GM13976 (cell line): ENCODE measurements around the gene NOTCH4.
"Not testable (repeated sequence)": the region's sequence is repeated elsewhere in the genome, so short reads cannot be mapped to it uniquely, and the experiment has no call there.

ENCODE experiments used
- DNase-seq: peaks from one replicate; pipeline ENCODE4 v3.0.0; 2012; ENCODE audit warnings: low spot score
- CTCF ChIP-seq: IDR thresholded peaks from 2 replicates; pipeline ENCODE4 v1.5.1; 2012; ENCODE audit warnings: borderline replicate concordance, mild to moderate bottlenecking; ENCODE audit not compliant: insufficient read depth; ENCODE audit errors: extremely low read depth, missing control alignments, control extremely low read depth
- in situ Hi-C: fragments of 300-500 bp; cut with MboI; formaldehyde crosslinking; loops from one replicate; pipeline ENCODE4 v1.12.0; 2022; ENCODE audit warnings: low sequenced_read_pairs, mixed read lengths, inconsistent platforms; ENCODE audit not compliant: unreplicated experiment

Gene NOTCH4

DNA sequence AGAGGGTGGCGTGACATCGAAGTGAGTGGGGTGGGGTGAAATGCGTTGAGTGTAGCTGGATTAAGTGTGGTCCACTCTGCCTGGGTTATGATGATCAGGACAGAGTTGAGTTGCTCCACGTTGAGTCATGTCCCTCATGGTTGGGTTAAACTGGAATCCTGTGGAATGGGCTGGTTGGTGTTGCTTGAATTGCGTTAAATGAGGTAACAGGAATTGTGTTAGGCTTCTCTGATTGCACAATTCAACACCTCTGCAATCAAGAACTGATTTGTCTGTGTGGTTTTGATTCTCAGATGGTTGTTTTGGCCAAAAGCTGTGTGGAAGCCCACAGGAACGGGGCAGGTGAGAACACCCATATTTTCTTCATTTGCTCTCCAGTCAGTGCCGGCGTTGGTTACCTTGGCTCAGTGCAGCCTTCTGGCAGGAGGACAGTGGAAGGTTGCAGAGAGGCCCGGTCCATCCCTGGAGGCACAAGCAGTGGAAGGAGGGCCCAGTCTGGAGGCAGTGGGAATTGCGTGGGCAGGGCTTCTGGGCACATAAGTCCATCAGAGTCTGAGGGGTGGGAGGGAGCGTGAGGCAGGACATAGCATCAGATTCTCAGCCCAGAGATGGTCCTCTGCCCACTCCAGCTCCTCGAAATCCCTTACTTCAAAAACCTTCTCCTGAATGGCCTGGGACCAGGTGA lies 11.6 kb downstream of the NOTCH4 start:
- in situ Hi-C loops, result no loop called here
- TF ChIP-seq CTCF, result no peak
- DNase-seq, result no peak

DNA sequence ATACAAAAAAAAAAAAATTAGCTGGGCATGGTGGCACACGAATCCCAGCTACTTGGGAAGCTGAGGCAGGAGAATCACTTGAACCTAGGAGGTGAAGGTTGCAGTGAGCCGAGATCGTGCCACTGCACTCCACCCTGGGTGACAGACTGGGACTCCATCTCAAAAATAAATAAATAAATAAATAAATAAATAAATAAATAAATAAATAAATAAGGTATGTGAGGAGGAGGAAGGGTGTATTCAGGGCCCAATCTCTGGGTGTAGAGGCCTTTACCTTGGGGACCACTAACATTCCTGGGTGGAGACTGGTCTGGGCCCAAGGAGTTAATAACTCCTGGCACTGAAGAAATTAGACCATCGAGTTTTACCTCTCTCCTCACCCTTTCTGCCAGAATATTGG lies 12.4 kb downstream of the NOTCH4 start:
- in situ Hi-C loops, DNase-seq: not testable (repeated sequence)

DNA sequence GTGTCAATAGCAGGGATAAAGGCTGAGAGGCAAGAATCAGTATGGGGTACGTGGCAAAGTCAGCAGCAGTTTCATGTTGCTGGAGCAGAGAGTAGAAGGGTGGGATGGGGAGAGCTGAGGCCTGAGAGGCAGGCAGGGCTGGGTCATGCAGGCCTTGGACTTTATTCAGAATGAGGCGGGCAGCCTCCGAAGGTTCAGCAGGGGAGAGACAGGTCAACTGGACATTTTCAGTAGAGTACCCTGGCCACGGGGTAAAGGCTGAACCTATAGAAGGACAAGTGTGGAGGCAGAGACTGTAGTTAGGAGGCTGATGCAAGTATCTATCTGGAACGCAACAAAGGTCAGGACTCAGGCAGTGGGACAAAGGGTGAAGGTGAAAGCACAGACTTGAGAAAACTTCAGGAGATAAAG lies 13.7 kb downstream of the NOTCH4 start:
- in situ Hi-C loops, result no loop called here
- TF ChIP-seq CTCF, result no peak
- no peak for DNase-seq

DNA sequence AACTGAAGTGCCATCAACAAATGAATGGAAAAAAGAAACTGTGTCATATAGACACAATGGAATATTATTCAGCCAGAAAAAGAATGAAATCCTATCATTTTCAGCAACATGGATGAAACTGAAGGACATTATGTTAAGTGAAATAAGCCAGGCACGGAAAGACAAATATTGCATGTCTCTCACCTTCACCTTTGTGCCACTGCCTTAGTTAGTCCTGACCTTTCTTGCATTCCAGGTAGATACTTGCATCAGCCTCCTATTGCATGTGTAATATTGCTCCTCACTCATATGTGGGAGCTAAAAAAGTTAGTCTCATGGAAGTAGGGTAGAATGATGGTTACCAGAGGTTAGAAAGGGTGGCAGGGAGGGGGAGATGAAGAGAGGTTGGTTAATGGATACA lies 14.9 kb downstream of the NOTCH4 start:
- no peak for DNase-seq
- TF ChIP-seq CTCF, result no peak

DNA sequence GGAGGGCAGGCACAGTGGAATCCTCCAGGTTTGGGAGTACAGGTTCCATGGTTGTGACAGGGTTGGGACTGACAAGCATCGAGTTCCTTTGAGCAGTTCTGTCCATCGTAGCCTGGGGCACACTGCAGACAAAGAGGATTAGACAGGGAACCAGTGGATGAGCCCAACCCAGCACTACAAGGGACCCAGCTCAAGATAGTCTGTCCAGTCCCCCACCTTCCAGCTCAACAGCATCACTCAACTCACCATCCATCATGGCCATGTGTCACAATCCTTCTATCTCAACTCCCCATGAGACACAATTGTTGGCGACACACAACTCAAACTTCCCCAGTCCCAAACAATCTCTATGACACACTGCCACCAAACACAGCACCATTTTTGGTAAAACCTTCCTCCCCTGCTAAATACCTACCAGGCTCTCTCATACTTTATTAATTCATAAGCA lies 19.6 kb downstream of the NOTCH4 start:
- TF ChIP-seq CTCF, result no peak
- in situ Hi-C loops, result no loop called here
- DNase-seq, result no peak

More for the DNA sequence above, 14.9 kb downstream of the NOTCH4 start:
- in situ Hi-C loops, result no loop called here

DNA sequence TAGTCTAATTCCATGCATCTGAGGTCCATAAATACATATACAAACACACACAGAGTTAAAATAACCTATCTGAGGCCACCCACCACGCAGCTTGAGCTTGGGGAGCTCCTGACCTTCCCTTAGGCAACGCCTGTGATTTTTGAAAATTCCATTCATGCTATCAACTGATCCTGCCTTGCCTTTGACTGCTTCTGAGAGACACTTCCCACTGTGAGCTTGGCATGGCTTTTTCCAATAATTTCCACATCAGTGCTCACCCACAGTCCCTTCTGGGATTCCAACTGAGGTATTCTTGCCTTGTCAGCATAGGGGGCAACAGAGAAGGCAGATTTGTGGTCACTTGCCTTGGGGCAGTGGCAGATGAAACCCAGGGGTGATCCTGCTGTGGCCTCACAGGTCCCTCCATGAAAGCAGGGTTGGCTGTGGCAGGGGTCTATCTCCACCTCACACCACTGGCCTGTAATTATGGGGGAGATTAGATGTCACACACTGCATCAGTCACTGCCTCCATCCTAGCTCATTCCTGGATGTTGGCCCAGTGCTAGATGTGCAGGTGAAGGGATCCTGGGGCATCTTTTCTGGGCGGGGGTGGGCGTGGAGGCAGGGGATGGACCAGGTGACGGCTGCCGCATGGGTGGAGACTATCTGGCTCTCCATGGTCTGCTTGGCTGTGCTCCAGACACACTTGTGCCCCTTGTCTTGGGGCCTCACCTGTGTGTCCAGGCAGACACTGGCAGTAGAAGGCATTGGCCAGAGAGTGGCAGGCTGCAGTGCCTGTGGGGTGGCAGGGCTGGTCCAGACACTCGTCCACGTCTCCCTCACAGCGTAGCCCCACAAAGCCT lies 20.2 kb downstream of the NOTCH4 start:
- in situ Hi-C loops, result no loop called here
- TF ChIP-seq CTCF, result no peak
- DNase-seq, result no peak

DNA sequence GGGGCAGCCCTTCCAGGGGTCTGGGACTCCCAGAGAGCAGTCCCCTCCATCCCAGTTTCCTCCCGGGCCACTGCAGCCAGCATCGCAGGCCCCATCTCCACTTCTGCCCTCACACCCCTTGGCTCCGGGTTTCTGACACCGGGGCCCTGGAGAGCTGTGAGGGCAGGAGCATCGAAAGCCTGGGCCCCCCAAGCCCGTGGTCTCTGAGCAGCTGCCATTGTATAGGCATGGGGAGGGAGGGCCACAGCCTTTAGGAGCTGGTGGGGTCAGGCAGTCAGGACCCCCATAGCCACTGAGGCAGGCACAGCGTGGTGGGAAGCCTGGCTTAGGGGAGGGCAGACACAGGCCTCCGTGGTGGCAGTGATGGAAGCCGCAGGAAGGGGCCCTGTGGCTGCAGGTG lies 21.7 kb downstream of the NOTCH4 start:
- DNase-seq, result no peak
- in situ Hi-C loops, result no loop called here
- TF ChIP-seq CTCF, result no peak
